Ovary (tissue), 9 donors: ENCODE results near the gene THOC7. TPM values are rescaled to one million over a fixed set of nuclear protein-coding genes. Genes with fewer than 3 reads are reported as not detected.

Source experiments
- DNase-seq, 5 donors: peaks; one replicate each; pipeline ENCODE4 v3.0.0-alpha.2; 2019 to 2020
- H3K27ac ChIP-seq, 2 donors: fragments of 200-600 bp; one replicate each; pipeline versions ENCODE4 v1.5.1 to v1.8.0; 2019 to 2022
- H3K27me3 ChIP-seq: fragments of 200-600 bp; one replicate; pipeline ENCODE4 v1.8.0; 2022
- H3K36me3 ChIP-seq: fragments of 200-600 bp; sonication (generic); one replicate; pipeline ENCODE4 v1.5.1; 2019
- H3K4me1 ChIP-seq: one replicate; pipeline ENCODE4 v1.8.1; 2013; ENCODE audit warnings: mild to moderate bottlenecking, moderate library complexity; ENCODE audit not compliant: insufficient read depth
- H3K4me3 ChIP-seq: fragments of 200-600 bp; sonication (generic); one replicate; pipeline ENCODE4 v1.5.1; 2017
- H3K9me3 ChIP-seq, 2 donors: fragments of 200-600 bp in 1 of 2; sonication (generic) in 1 of 2; one replicate each; pipeline versions ENCODE4 v1.5.1 to v1.8.1; 2013 to 2019; ENCODE audit warnings: mild to moderate bottlenecking in 1 of 2, moderate library complexity in 1 of 2
- CTCF ChIP-seq, 3 donors: fragments of 450-650 bp in 2 of 3; fragments of 200-600 bp in 1 of 3; IDR thresholded peaks; one replicate each; pipeline versions ENCODE4 v1.5.1 to v1.8.0; 2016 to 2022; ENCODE audit warnings: antibody characterized with exemption in 3 of 3, mild to moderate bottlenecking in 1 of 3
- EP300 ChIP-seq: sonication (generic); formaldehyde crosslinking; IDR thresholded peaks from one replicate; pipeline ENCODE4 v1.6.1; 2017; ENCODE audit warnings: antibody characterized with exemption
- POLR2A ChIP-seq: fragments of 450-650 bp; IDR thresholded peaks from one replicate; pipeline ENCODE4 v1.6.1; 2017; ENCODE audit warnings: antibody characterized with exemption, mild to moderate bottlenecking, moderate library complexity
- WGBS, 3 donors: extraction: QIAGEN DNeasy Blood & Tissue Kit in 1 of 3; methylation state at CpG; one replicate each; pipeline versions ENCODE4 v1.1.5 to v1.1.7; 2013 to 2017; 5-methylcytosine and 5-hydroxymethylcytosine counted together
- intact Hi-C, 4 donors: fragments of 100-400 bp; cut with DNase I; formaldehyde crosslinking; loops; one replicate each; pipeline versions ENCODE4 v1.11.0 to v1.15.1; 2022 to 2023
- polyA plus RNA-seq, 2 donors: library from polyadenylated mRNA; stranded (reverse); fragments of 200-250 nt in 1 of 2; fragments of 350-450 nt in 1 of 2; fragmentation: Illumina TruSeq in 1 of 2; extraction: RNeasy Lipid Tissue Mini Kit (QIAGEN cat#74804) in 1 of 2; gene quantifications; one replicate each; pipeline ENCODE4 v1.2.3, GENCODE V29; 2013 to 2014
- small RNA-seq: library from RNA; depleted of rRNA; stranded (forward); fragments of <200 nt; gene quantifications from one replicate; pipeline ENCODE3, GENCODE V24; 2016
- total RNA-seq, 7 donors: library from RNA; depleted of rRNA in 2 of 7; stranded (reverse); fragments of >200 nt in 2 of 7; fragmentation: NEBNext Ultra II Directional in 3 of 7; extraction: Animal tissue kit (Norgen Biotek cat#: 25700) in 3 of 7; gene quantifications; one replicate each; pipeline versions ENCODE4 v1.1.0 to v1.2.4, GENCODE V29; 2016 to 2023
- donor health status: DM: no; HTN: no; CAD: no; lungs with moderate emphysema.
- donor health status: DM: no; HTN: no; CAD: no.
- donor health status: Bipolar disorder and iron deficiency.
- donor health status: DM: yes; HTN: yes; CAD: no.
- donor health status: DM: no; HTN: no; CAD: no.
- donor health status: DM: yes; HTN: yes; CAD: no.

THOC7 gene
- total and polyA plus RNA-seq, 9 donors = 38.2 to 80.3 (median 47.4) TPM

- intact Hi-C loops = no loop called here
- WGBS, 3 donors = 82 to 93% (median 88%) methylated on average over 2 of the region's 2 CpGs
Measured at GRCh38 chr3:63798949-63799348, 64.7 kb downstream of the THOC7 start.

GRCh38 chr3:63798544-63798943 lies 65.1 kb downstream of the THOC7 start:
- Histone ChIP-seq H3K4me1 (no peaks in the 10 kb centered on the region), H3K36me3 (no peaks in the 10 kb centered on the region), H3K4me3 (no peak overlapping the region), H3K27me3 (no peaks in the 10 kb centered on the region), H3K27ac (no peak overlapping the region), H3K9me3 (no peaks in the 10 kb centered on the region)
- DNase-seq = no peak
- TF ChIP-seq CTCF (IDR thresholded peaks at IDR 0.05) = no peak
- TF ChIP-seq EP300 = no peak
- no peak for TF ChIP-seq POLR2A
- intact Hi-C loops = no loop called here
- WGBS, 3 donors = 93 to 96% (median 94%) methylated on average over 2 of the region's 2 CpGs

More at GRCh38 chr3:63798949-63799348, 64.7 kb downstream of the THOC7 start:
- TF ChIP-seq POLR2A = no peak
- no peak for TF ChIP-seq CTCF (IDR thresholded peaks at IDR 0.05)
- no peak for TF ChIP-seq EP300
- Histone ChIP-seq H3K9me3 (no peaks in the 10 kb centered on the region), H3K36me3 (no peaks in the 10 kb centered on the region), H3K27ac (no peak overlapping the region), H3K4me3 (no peak overlapping the region), H3K27me3 (no peaks in the 10 kb centered on the region), H3K4me1 (no peaks in the 10 kb centered on the region)
- no peak for DNase-seq

GRCh38 chr3:63795438-63795837 lies 68.2 kb downstream of the THOC7 start:
- no peaks in the 10 kb centered on the region for H3K4me1 ChIP-seq
- intact Hi-C loops = no loop called here
- no peaks in the 10 kb centered on the region for H3K9me3 ChIP-seq
- H3K36me3 ChIP-seq = no peaks in the 10 kb centered on the region
- TF ChIP-seq CTCF (IDR thresholded peaks at IDR 0.05) (no peak), EP300 (no peak), POLR2A (no peak)
- no peak for DNase-seq
- WGBS, 3 donors = 58 to 67% (median 62%) methylated on average over 6 of the region's 6 CpGs
- no peak overlapping the region for H3K4me3 ChIP-seq
- H3K27ac ChIP-seq = no peak overlapping the region
- no peaks in the 10 kb centered on the region for H3K27me3 ChIP-seq

GRCh38 chr3:63791974-63792373 lies 71.6 kb downstream of the THOC7 start:
- WGBS, 3 donors = 6 to 13% (median 6%) methylated on average over 1 of the region's 1 CpG

More at GRCh38 chr3:63791974-63792373, 71.6 kb downstream of the THOC7 start:
- no peaks in the 10 kb centered on the region for H3K9me3 ChIP-seq
- no peak for DNase-seq
- H3K36me3 ChIP-seq = no peaks in the 10 kb centered on the region
- no peaks in the 10 kb centered on the region for H3K27me3 ChIP-seq
- intact Hi-C loops = no loop called here
- H3K4me1 ChIP-seq = no peaks in the 10 kb centered on the region
- TF ChIP-seq POLR2A (no peak), CTCF (IDR thresholded peaks at IDR 0.05) (no peak)
- H3K27ac ChIP-seq = no peak overlapping the region
- no peak overlapping the region for H3K4me3 ChIP-seq

Small RNAs within 50 kb of the gene (small RNA-seq; reads per million reads assigned to genes)
- not detected for gene SCAANT1

Other genes starting within 250 kb of the THOC7 start
- gene SNTN, start 211.1 kb downstream of the THOC7 start, total RNA-seq = 10 to 100 TPM in 1 of 7 donors, 1 to 10 TPM in 3, under 1 TPM in 1, not detected in 2; 0.24 to 26.0 (median 1.8) TPM
- gene SNTN, start 211.1 kb downstream of the THOC7 start, polyA plus RNA-seq = under 1 TPM in 1 of 2 donors, not detected in 1; 0.17 TPM
- not detected for gene C3orf49, start 44.5 kb downstream of the THOC7 start, total RNA-seq
- not detected for gene C3orf49, start 44.5 kb downstream of the THOC7 start, polyA plus RNA-seq
- gene ATXN7, start 62 bp upstream of the THOC7 start, total RNA-seq = 10 to 100 TPM; 23.0 to 47.0 (median 29.8) TPM
- 10 to 100 TPM in 1 of 2 donors, 1 to 10 TPM in 1; 4.3 to 14.7 TPM for gene ATXN7, start 62 bp upstream of the THOC7 start, polyA plus RNA-seq
- not detected for gene SCAANT1, start 48.6 kb upstream of the THOC7 start, total RNA-seq
- gene SCAANT1, start 48.6 kb upstream of the THOC7 start, polyA plus RNA-seq = not detected
- gene PSMD6, start 159.7 kb upstream of the THOC7 start, total RNA-seq = 10 to 100 TPM; 30.8 to 60.7 (median 55.7) TPM
- 10 to 100 TPM; 51.0 to 68.6 TPM for gene PSMD6, start 159.7 kb upstream of the THOC7 start, polyA plus RNA-seq